CMK (cell line): ENCODE results near the gene PTBP2.

Source experiments
- DNase-seq: peaks from one replicate; pipeline ENCODE4 v3.0.0-alpha.2; 2010; ENCODE audit warnings: low read depth

PTBP2 gene

DNA sequence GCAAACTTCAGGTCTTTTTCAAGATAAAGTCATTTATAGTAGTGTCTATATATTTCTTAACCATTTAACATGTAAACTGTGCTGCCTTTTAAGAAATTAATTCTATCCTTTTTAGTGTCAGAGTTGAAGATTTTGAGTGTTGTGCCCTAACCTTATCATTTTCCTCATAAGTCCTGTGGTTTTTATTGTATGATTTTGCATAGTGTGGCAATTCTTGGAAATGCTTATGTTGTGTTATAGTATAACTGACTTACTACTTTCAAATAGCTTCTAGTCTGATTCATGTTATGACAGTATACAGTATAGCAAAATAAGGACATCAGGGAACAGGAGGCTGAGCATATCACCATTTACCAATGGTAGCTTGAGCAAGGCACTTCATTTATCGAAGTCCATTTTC is 99.1 kb downstream of the PTBP2 start:
- DNase-seq = no peak

DNA sequence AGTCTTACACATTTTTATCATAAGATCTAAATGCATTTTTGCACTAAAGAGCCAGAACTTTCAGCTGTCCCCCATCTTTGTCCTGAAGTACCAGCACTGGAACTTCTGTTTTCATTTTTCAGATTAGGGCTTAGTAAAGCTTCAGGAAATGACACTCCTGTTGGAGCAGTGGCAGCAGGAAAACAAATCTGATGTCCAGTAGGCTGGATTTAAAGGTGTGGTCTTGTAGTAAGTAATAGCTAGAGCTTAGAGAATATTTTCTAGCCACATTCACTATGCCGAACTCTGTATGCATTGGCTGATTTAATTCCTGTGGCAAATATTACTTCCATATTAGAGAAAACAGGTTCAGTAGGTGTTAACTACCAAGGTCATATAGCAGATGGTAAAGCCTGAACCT is 103.6 kb downstream of the PTBP2 start:
- DNase-seq = no peak

DNA sequence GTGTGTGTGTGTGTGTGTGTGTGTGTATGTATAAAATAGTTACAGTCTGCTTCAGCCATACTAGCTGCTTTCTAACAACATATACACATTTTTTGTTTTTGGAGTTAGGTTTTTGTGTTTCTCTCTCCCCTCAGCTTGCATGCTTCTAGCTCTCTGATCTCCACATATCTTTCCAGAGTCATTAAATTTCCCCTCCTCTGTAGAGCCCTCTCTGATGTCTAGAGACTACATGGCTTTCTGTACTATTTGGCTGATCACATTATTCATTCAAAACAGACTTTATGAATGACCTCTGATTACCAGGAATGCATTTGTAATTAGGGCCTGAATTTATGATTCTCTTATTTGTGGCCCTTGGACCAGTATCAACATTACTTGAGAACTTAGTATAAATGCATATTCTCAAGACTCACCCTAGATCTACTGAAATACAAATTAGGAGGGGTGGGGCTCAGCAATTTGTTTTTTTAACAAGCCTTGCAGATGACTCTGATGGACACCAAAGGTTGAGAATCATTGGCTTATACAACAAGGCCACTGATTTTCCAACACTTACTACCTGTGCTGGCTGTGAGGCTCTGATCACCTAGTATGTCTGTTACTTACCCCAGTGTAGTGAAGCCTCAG is 104.5 kb downstream of the PTBP2 start:
- DNase-seq = no peak

DNA sequence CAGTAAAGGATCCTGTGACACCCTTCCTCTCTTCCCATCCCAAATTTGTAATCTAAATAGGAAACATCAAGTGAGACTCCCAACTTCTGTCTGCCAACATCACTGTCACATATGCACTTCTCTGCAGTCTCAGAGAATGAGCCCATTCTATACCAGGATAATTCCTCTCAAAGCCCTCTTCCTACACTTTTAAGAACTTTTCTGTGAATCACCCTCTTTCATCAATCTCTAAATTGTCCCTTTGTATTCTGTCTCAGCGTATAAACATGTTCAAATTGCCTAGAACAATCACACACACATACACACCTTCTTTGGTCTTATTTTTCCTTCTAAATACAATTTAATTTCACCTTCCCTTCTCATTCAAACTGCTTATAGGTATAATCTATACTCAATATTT is 111.8 kb downstream of the PTBP2 start:
- DNase-seq = no peak

DNA sequence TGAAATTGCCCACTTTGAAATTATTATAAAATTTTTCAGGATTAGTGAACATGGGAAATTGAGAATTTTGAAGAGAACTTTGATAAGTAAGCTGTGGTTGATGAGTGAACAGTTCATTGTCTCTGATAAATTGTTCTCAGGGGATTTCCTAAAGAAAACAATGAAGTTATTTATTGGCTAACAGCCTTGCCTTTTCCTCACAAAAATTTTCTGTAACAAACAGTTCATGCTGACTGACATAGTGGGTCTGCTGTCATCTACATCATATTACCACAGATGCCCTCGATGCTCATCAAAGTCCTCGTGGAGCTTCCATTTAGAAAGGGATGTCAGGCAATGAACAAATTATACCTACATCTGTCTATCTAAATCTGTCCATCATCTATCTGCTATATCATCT is 113.4 kb downstream of the PTBP2 start:
- DNase-seq = no peak

DNA sequence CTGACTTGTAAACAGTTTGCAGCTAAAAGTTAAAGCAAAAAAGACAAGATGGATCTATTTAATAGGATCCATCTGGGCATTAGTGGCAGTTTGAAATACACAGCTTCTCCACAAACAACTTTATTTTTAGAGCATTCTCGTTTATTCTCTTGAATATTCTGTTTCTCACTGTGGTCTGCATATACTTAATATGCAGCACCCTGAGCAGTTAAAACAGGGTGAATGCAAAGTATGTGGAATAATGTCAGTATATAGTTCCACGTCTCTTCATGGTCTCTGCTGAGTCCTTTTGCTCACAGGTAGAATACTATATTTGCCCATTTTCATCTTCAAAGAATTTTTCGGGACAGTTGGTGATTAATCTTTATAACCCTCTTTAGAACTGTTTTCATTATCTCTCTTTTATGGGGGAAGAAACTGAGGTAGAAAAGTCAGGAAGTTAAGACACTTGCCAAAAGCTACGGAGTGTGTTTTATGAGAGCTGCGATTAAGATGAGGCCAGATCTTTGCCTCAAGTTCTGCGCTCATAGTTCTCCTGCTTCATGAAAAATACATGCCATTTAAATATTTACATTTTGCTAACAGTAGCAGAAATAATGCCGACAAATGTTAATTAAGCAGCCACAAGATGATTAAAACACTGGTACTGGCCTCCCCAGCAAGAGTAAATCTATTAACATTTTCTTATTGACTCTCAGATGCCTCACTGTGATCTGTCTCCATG is 115.6 kb downstream of the PTBP2 start:
- no peak for DNase-seq

DNA sequence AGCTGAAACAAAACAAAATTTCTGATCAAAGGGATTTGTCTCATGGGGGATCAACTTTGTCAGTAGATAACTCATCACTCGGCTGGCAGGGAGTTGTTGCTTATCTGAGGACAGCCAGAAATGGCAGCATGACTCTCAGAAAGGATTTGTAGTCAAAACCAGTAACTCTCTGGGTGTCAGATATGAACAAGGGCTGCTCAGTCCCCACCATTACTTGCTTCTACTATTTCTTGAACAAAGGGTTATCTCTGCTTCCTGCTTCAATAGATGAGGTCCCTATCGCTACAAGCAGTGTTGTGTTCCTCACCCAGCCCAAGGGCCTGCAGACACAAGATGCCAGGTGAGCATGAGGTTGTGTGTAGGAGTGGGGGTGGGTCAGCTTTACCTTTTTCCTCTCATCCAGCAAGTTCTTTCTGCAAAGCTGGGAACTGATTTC is 116.2 kb downstream of the PTBP2 start:
- DNase-seq = peak; percentile 56

DNA sequence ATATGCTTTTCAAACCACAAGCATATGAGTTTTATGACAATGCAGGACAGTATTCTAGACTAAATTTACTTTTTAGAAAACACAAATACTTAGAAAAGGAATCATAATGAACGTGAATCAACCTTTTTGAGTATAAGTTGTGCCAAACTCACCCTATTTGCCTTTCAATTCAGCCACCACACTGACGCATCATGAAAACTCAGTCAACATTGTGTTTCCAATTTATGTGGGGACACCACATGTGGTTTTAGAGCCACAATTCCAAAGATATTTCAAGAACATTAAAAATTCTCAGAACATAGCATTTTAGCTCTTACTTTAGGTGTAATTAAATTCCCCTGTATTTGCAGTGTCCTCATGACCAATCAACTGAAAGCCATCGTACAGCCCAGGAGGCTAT is 118.8 kb downstream of the PTBP2 start:
- DNase-seq = no peak

DNA sequence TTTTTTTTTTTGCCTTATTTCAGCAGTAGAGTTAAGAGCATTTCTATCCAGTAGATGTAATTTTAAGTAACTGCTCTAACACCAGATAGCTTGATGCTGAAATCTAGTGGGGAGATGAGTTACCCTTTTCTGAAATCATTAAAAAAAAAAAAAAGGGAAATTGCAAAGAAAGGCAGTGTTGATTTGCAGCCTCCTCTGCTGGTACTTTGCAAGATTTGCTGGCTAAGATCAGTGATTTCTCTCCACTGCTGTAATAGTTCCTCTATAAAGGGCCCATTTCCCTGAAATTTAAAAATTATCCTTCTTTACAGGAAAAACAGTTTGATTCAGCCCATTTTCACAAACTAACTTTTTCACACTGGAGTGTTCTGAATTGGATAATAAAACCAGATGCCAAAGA is 120.6 kb downstream of the PTBP2 start:
- DNase-seq = no peak

DNA sequence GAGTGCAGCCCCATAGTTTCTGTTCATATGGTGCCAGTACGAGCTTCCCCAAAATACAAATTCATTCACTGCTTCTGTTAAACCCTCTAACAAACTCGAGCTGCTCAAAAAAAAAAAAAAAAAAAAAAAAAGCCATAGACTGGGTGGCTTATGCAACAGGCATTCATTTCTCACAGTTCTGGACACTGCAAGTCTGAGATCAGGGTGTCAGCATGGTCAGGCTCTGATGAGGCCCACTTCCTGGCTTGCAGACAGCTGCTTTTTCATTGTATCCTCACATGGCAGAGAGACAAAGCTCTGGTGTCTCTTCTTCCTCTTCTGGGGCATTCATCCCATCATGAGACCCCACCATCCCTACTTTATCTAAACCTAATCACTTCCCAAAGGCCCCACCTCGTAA is 121.6 kb downstream of the PTBP2 start:
- DNase-seq = peak; percentile 38

DNA sequence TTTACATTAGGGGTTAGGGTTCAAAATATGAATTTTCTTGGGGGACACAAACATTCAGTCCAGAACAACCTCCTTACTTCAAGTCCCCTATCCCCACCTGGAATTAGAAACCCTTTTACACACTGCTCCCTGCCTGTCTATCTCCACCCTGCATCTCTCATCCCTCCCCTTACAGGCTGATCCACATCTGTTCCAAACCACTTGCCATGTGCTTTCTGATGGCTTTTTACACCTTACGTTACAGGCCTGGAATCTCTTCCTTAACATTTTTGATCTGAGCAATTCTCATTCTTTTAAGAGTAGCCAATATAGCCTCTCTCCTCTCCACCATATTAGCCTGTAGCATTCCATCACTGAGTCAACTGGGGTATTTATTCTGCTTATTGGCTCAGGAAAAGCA is 122.0 kb downstream of the PTBP2 start:
- no peak for DNase-seq

DNA sequence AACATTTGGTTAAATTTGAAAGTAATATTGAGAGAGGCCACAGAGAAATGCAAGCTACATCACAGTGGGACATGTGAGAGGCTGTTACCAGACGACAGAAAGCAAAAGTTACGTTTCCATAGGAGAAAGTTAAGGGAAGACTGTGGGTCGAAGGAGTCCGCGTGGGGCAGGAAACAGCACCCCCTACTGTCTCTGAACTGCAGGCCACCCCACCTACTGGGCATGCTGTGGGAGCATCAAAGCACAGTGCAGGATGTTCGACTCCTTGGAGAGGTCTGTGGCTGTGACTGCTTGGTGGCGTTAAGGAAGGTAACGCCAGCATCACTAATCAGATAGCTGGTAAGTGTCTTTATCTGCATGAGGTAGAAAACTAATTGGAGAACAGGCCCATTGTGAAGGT is 123.9 kb downstream of the PTBP2 start:
- no peak for DNase-seq

DNA sequence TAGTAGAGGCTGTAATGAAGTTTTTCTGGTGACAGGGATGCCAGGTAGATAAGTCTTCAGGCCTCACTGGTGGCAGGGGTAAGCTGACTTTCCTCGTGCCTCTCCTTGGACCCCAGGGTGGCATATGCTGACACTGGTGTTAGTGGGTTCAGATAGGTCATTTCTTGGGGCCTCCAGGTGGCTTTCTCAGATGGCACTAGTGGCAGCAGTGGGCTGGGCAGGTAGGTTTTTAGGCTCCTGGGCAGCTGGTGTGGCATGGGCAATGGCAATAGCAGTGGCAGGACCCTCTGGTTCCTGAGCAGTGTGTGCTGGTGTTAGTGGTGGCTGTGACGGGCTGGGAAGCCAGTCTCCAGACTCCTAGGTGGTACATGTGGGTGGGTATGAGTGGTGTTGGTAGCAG is 140.3 kb downstream of the PTBP2 start:
- no peak for DNase-seq

DNA sequence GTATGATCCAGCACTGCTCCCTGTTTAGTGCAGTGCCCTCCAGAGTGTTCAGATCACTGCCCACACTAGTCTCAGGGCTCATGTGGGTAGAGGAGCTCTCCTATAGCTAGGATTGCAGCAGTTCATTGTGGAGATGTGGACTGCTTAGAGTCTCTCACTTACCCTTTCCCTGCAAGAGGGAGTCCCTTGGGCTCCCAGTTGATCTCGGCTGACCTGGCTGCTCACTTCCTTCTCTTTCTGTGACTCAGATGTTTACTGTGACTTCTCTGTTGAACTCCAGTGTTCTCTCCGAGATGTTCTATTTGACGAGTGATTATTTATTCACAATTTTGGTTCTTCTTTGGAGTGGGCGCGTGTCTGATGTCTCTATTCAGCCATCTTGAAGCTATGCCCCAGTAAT is 141.9 kb downstream of the PTBP2 start:
- no peak for DNase-seq
